Measurements from ENCODE around the gene GRB2.
A peak's percentile ranks its signal among the peaks of the same experiment; 100 is the strongest.

GRB2 gene

GRCh38 chr17:75271955-75272847, 133.3 kb downstream of the GRB2 start:
- no peak for DNase-seq

- peak; percentile 90 for DNase-seq
Observed at GRCh38 chr17:75271233-75271954, 134.1 kb downstream of the GRB2 start.

DNA sequence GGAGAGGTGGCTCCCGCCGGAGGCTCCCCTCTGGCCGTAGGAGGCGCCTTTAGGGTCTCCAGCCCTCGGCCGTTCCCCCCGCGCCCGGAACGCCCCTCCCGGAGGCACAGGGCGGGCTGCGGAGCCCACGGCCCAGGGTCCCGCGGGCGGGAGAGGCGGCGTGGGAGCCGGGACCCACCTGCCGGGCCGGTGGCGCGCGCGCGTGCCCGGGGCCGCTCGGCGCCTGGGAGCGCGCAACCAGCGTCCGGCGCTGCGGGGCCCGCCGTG, 134.6 kb downstream of the GRB2 start, which contains the start of gene MIF4GD:
TSS of gene MIF4GD (minus strand) at position 266 of the 267 bp plus-strand sequence. CDS start 1,036 bp downstream, outside the sequence.
- no peak for DNase-seq

DNA sequence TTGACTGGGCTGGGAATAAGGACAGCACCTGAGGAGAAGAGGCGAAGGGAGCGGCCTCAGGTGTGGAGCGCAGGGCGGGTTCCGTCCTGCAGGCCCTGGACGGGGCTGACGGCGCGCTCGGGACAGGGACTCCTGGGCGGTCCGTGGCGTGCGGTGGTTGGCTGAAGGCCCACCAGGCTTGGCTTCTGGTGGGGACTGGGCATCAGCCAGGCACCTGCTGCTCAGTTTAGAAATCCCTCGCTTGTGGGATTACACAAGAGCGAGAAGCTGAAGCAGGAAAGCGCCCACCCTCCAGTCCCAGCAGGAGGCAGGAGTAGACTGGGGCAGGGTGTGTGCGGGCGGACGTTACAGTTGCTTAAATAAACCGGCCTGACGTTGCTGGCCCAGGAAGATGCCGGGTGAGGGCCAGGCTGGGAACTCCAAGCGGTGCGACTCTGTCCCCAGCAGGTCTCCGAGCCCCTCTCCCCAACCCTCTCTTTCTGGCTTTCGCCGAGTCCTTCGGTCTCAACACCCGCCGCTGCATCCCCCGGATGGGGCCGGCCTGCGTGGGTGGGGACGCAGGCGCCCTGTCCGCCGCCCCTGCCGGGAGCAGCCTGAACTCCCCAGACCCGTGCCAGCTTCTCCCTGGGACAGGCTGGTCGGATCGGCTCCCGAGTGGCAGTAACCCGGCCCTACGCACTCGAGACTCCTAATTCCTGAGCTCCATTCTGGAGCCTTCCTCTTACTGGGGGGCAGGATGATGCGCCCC, 135.1 kb downstream of the GRB2 start:
- DNase-seq, result peak; percentile 87

DNA sequence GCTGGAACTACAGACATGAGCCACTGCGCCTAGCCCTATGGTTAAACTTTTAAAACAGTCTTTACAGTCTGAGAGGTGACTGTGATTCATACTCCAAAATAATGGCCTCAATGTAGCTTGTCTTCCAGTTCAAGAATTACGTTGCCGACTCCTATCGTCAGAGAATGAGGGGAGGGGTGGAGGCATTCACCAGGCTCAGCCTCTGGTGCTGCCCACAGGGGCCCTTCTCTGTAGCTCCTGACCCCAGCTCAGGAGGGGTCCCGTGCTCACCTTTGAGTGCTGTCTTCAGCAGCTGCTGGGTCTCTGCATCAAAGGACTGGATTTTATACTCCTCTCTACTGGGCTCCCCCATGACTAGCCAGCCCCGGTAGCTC, 135.6 kb downstream of the GRB2 start:
- DNase-seq, result no peak

All from retina (tissue), 1 donor.